ENCODE results near the gene AAMP.

GRCh38 chr2:218295029-218295428 is 25.1 kb upstream of the AAMP start:
- TF ChIP-seq CTCF (IDR thresholded peaks at IDR 0.05; ENCODE audit: poor library complexity, severe bottlenecking) (no peak), EZH2 (IDR thresholded peaks at IDR 0.05; ENCODE audit: borderline replicate concordance, insufficient read depth, low read length, poor library complexity, severe bottlenecking) (no peak), POLR2AphosphoS5 (IDR thresholded peaks at IDR 0.05) (no peak), SMC3 (conservative IDR thresholded peaks at IDR 0.05; ENCODE audit: poor library complexity) (no peak), REST (IDR thresholded peaks at IDR 0.05; ENCODE audit: borderline replicate concordance) (no peak), EP300 (conservative IDR thresholded peaks at IDR 0.05; ENCODE audit: poor library complexity, severe bottlenecking) (no peak), MXI1 (conservative IDR thresholded peaks at IDR 0.05; ENCODE audit: poor library complexity, severe bottlenecking) (no peak), TAF1 (IDR thresholded peaks at IDR 0.05; ENCODE audit: low read depth) (no peak), RAD21 (conservative IDR thresholded peaks at IDR 0.05) (no peak)
